ENCODE results near the gene CUBN. TPM values are rescaled to one million over a fixed set of nuclear protein-coding genes. Genes with fewer than 3 reads are reported as not detected.

The CUBN gene
- total RNA-seq, 1 experiment from 2014 or later: 1.3 TPM

GRCh38 chr10:16857419-16857818 lies 272.2 kb downstream of the CUBN start:
- Histone ChIP-seq H3K4me3 (ENCODE audit: low read depth in 2 of 2, low read length in 2 of 2) (no peak overlapping the region), H3K36me3 (ENCODE audit: control insufficient read depth, insufficient read depth, low read length) (no peaks in the 10 kb centered on the region), H3K27ac (ENCODE audit: low read length) (peak overlapping the region; percentile 57; the same call in 1 of the 2 replicates), H3K4me1 (ENCODE audit: control insufficient read depth, insufficient read depth, low read length) (peaks cover 11% of the 10 kb centered on the region; the same call in 1 of the 2 replicates), H3K9me3 (ENCODE audit: control insufficient read depth, insufficient read depth, low read depth, low read length) (no peaks in the 10 kb centered on the region), H3K27me3 (ENCODE audit: control insufficient read depth, insufficient read depth, low read length) (no peaks in the 10 kb centered on the region)
- no peak for TF ChIP-seq SIN3A (IDR thresholded peaks at IDR 0.05; ENCODE audit: borderline replicate concordance, insufficient read depth, low read depth, low read length)
- TF ChIP-seq, protein P1, sequence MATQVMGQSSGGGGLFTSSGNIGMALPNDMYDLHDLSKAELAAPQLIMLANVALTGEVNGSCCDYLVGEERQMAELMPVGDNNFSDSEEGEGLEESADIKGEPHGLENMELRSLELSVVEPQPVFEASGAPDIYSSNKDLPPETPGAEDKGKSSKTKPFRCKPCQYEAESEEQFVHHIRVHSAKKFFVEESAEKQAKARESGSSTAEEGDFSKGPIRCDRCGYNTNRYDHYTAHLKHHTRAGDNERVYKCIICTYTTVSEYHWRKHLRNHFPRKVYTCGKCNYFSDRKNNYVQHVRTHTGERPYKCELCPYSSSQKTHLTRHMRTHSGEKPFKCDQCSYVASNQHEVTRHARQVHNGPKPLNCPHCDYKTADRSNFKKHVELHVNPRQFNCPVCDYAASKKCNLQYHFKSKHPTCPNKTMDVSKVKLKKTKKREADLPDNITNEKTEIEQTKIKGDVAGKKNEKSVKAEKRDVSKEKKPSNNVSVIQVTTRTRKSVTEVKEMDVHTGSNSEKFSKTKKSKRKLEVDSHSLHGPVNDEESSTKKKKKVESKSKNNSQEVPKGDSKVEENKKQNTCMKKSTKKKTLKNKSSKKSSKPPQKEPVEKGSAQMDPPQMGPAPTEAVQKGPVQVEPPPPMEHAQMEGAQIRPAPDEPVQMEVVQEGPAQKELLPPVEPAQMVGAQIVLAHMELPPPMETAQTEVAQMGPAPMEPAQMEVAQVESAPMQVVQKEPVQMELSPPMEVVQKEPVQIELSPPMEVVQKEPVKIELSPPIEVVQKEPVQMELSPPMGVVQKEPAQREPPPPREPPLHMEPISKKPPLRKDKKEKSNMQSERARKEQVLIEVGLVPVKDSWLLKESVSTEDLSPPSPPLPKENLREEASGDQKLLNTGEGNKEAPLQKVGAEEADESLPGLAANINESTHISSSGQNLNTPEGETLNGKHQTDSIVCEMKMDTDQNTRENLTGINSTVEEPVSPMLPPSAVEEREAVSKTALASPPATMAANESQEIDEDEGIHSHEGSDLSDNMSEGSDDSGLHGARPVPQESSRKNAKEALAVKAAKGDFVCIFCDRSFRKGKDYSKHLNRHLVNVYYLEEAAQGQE (IDR thresholded peaks at IDR 0.05; ENCODE audit: insufficient read depth in 1 of 2, low read depth in 2 of 2, low read length in 1 of 2): no peak
- TF ChIP-seq POLR2AphosphoS5 (IDR thresholded peaks at IDR 0.05; ENCODE audit: low read depth, low read length): no peak
- TF ChIP-seq CTCF (IDR thresholded peaks at IDR 0.05): no peak
- no peak for TF ChIP-seq TCF7L2 (IDR thresholded peaks at IDR 0.05; ENCODE audit: low read depth, low read length)
- no TSS peak for BruUV-seq (replicated peaks)
- in situ Hi-C loops (cut with HindIII; ENCODE audit: low pct_unique_long_range_greater_than_20kb, low sequenced_read_pairs) (no loop called here), intact Hi-C loops (cut with micrococcal nuclease; ENCODE audit: unreplicated experiment) (no loop called here)
- CTCF ChIA-PET: interaction anchor here (0.7 kb wide), 1 partner anchor 22 kb away, joined by 3 read pairs; no protein-coding TSS in a partner anchor
- POLR2A ChIA-PET: no interaction called here
- DNase-seq (ENCODE audit: low read depth, low spot score) (no peak), ATAC-seq (no peak)

DNA sequence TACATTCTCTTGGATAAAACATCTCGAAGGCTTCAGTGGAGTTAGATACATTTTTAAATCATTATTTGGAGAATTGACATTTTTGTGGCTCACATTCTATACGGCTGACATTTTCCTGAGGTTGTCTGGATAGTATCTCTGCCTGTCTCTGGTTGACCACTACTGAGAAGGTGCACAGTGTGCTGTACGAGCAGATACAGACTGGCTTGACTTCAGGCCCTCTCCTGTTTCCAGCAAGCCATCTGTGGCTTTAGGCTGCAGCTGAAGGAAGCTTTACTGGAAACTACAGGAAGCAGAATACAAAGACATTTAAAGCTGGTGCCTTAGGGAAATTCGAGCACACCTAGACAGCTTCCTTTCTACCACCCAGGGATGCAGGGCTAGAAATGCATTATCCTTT lies 273.0 kb downstream of the CUBN start:
- no peaks in the 10 kb centered on the region for H3K27me3 ChIP-seq (ENCODE audit: control insufficient read depth, insufficient read depth, low read length)
- no peaks in the 10 kb centered on the region for H3K9me3 ChIP-seq (ENCODE audit: control insufficient read depth, insufficient read depth, low read depth, low read length)
- peaks cover 11% of the 10 kb centered on the region; the same call in 1 of the 2 replicates for H3K4me1 ChIP-seq (ENCODE audit: control insufficient read depth, insufficient read depth, low read length)
- CTCF ChIA-PET: no interaction called here
- H3K27ac ChIP-seq (ENCODE audit: low read length): peak overlapping the region; percentile 63
- no peak for TF ChIP-seq SIN3A (IDR thresholded peaks at IDR 0.05; ENCODE audit: borderline replicate concordance, insufficient read depth, low read depth, low read length)
- TF ChIP-seq POLR2AphosphoS5 (IDR thresholded peaks at IDR 0.05; ENCODE audit: low read depth, low read length): no peak
- TF ChIP-seq TCF7L2 (IDR thresholded peaks at IDR 0.05; ENCODE audit: low read depth, low read length): no peak
- no peak for TF ChIP-seq CTCF (IDR thresholded peaks at IDR 0.05)
- TF ChIP-seq, protein P1 (IDR thresholded peaks at IDR 0.05; ENCODE audit: insufficient read depth in 1 of 2, low read depth in 2 of 2, low read length in 1 of 2): no peak
- no peaks in the 10 kb centered on the region for H3K36me3 ChIP-seq (ENCODE audit: control insufficient read depth, insufficient read depth, low read length)
- in situ Hi-C loops (cut with HindIII; ENCODE audit: low pct_unique_long_range_greater_than_20kb, low sequenced_read_pairs) (no loop called here), intact Hi-C loops (cut with micrococcal nuclease; ENCODE audit: unreplicated experiment) (no loop called here)
- POLR2A ChIA-PET: interaction anchor here (0.5 kb wide), 1 partner anchor 166 kb away, joined by 7 read pairs; no protein-coding TSS in a partner anchor
- H3K4me3 ChIP-seq (ENCODE audit: low read depth in 2 of 2, low read length in 2 of 2): peak overlapping the region in 1 of 2 experiments; percentile 8; a peak in 1 of 4 replicates
- ATAC-seq: peak; percentile 84
- no TSS peak for BruUV-seq (replicated peaks)
- DNase-seq (ENCODE audit: low read depth, low spot score): no peak

Data from Panc1 (cell line).